ENCODE results near the gene GASK1A. TPM values are rescaled to one million over a fixed set of nuclear protein-coding genes. Genes with fewer than 3 reads are reported as not detected.
A peak's percentile ranks its signal among the peaks of the same experiment; 100 is the strongest.

GASK1A gene
- total RNA-seq, 1 donor from 2014 or later = 10.6 TPM

DNA sequence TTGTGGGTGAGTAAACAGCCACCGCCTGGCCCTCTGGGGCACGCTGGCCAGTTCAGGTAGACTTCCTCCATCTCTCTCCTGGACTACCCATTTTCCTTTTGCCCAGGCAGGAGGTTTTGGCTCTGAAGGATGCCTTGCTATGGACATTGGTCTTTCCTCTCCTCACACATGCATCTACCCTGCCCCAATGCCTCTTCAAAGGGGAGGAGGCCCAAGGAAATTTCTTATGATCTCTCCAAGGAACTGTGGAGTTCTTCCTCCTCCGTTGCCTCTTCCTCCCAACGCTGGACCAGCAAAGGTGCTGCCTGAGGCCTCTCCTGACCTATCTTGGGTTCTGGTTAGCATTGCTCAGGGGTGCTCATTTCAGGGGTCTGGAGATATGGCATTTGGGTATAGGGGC is 93.2 kb downstream of the GASK1A start:
- no peaks in the 10 kb centered on the region for H3K9me3 ChIP-seq
- no peaks in the 10 kb centered on the region for H3K27me3 ChIP-seq
- intact Hi-C loops (cut with DNase I) = loop anchor here (2.0 kb wide), 1 partner anchor 16 kb away; no protein-coding TSS in a partner anchor
- peak; percentile 65 to 67 for DNase-seq (ENCODE audit: extremely low spot score in 2 of 2)
- no peaks in the 10 kb centered on the region for H3K36me3 ChIP-seq
- TF ChIP-seq, protein P1, sequence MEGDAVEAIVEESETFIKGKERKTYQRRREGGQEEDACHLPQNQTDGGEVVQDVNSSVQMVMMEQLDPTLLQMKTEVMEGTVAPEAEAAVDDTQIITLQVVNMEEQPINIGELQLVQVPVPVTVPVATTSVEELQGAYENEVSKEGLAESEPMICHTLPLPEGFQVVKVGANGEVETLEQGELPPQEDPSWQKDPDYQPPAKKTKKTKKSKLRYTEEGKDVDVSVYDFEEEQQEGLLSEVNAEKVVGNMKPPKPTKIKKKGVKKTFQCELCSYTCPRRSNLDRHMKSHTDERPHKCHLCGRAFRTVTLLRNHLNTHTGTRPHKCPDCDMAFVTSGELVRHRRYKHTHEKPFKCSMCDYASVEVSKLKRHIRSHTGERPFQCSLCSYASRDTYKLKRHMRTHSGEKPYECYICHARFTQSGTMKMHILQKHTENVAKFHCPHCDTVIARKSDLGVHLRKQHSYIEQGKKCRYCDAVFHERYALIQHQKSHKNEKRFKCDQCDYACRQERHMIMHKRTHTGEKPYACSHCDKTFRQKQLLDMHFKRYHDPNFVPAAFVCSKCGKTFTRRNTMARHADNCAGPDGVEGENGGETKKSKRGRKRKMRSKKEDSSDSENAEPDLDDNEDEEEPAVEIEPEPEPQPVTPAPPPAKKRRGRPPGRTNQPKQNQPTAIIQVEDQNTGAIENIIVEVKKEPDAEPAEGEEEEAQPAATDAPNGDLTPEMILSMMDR (IDR thresholded peaks at IDR 0.05) = no peak
- TF ChIP-seq POLR2A (IDR thresholded peaks at IDR 0.05) (no peak), POLR2AphosphoS5 (IDR thresholded peaks at IDR 0.05; ENCODE audit: insufficient read depth in 1 of 2, low read depth in 1 of 2) (no peak)
- H3K27ac ChIP-seq = no peak overlapping the region
- no peaks in the 10 kb centered on the region for H3K4me1 ChIP-seq
- no peak overlapping the region for H3K4me3 ChIP-seq

DNA sequence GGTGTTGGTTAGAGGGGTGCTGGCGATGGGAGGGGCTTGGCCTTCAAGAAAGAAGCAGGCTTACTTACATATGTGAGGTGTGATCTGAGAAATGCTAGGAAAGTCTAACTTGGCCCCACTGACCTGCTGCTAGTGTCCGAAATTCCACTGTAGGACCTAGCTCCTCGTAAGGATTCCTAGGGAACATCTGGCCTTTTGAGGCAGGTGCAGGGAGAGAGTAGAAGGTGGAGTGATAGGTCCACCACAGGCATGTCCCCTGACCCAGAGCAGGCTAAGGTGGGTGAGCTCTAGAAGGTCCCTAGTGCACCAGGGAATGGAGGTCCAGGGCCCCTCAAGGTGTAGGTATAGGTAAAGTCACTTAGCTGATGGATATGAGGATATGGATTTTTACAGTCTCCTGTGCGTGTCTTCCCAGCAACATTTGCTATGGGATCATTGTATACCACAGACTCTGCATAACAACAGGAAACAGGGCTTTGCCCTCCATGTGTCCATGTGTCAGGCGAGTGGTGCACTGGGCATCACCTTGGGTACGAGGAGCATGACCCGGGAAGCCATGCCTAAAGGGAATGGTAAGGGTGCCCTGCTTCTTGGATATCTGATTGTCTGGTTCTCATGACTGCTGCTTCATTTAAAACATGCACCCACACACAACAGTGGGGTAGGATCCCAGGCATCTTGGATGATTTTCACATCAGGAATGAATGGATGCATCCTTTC is 94.2 kb downstream of the GASK1A start:
- Histone ChIP-seq H3K36me3 (no peaks in the 10 kb centered on the region), H3K9me3 (no peaks in the 10 kb centered on the region), H3K27ac (no peak overlapping the region), H3K27me3 (no peaks in the 10 kb centered on the region), H3K4me3 (no peak overlapping the region), H3K4me1 (no peaks in the 10 kb centered on the region)
- peak; percentile 74 to 82 for DNase-seq (ENCODE audit: extremely low spot score in 2 of 2)
- TF ChIP-seq, protein P1 (IDR thresholded peaks at IDR 0.05) = no peak
- TF ChIP-seq POLR2AphosphoS5 (IDR thresholded peaks at IDR 0.05; ENCODE audit: insufficient read depth in 1 of 2, low read depth in 1 of 2) (no peak), POLR2A (IDR thresholded peaks at IDR 0.05) (no peak)
- intact Hi-C loops (cut with DNase I) = loop anchor here (2.0 kb wide), 1 partner anchor 16 kb away; no protein-coding TSS in a partner anchor

DNA sequence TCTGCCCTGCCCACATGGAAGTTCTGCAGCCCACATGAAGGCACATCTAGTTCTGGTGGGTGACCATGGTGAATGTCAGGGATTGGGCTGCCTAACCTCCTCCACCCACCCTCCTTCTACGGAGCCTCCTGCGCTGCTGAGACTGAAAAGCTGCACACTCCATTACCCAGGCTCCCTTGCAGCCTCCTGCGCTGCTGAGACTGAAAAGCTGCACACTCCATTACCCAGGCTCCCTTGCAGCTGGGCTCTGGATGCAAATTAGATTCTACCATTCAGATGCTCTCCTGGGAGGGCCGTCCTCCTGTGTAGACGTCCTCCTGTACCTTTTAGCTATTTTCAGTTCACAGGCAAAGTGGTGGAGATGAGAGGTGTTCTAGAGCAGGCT is 94.7 kb downstream of the GASK1A start:
- Histone ChIP-seq H3K4me3 (no peak overlapping the region), H3K27ac (no peak overlapping the region), H3K27me3 (no peaks in the 10 kb centered on the region), H3K36me3 (no peaks in the 10 kb centered on the region), H3K9me3 (no peaks in the 10 kb centered on the region), H3K4me1 (no peaks in the 10 kb centered on the region)
- DNase-seq (ENCODE audit: extremely low spot score in 2 of 2) = peak in 1 of 2 donors; percentile 76
- TF ChIP-seq POLR2A (IDR thresholded peaks at IDR 0.05) (no peak), POLR2AphosphoS5 (IDR thresholded peaks at IDR 0.05; ENCODE audit: insufficient read depth in 1 of 2, low read depth in 1 of 2) (no peak)
- TF ChIP-seq, protein P1 (IDR thresholded peaks at IDR 0.05) = no peak
- intact Hi-C loops (cut with DNase I) = loop anchor here (2.0 kb wide), 1 partner anchor 17 kb away; no protein-coding TSS in a partner anchor

DNA sequence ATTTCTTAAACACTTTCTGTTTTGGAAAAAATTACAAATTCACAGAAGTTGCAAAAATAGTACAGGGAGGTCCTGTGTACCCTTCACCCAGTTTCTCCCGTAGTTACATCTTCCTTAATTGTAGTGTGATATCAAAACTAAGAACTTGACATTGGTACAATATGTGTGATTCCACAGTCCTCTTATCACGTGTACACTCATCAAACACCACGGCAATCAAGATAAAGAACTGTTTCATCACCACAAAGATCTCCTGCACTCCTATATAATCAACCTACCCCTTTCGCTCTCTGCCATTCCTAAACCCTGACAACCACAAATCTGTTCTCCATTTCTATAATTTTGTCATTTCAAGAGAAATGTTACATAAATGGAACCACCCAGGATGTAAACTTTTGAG is 95.4 kb downstream of the GASK1A start:
- DNase-seq (ENCODE audit: extremely low spot score in 2 of 2) = no peak
- Histone ChIP-seq H3K4me1 (no peaks in the 10 kb centered on the region), H3K4me3 (no peak overlapping the region), H3K9me3 (no peaks in the 10 kb centered on the region), H3K27me3 (no peaks in the 10 kb centered on the region), H3K36me3 (peaks cover 0 to 3% of the 10 kb centered on the region in 2 donors), H3K27ac (no peak overlapping the region)
- TF ChIP-seq POLR2AphosphoS5 (IDR thresholded peaks at IDR 0.05; ENCODE audit: insufficient read depth in 1 of 2, low read depth in 1 of 2) = no peak
- TF ChIP-seq POLR2A (IDR thresholded peaks at IDR 0.05) = no peak
- TF ChIP-seq, protein P1 (IDR thresholded peaks at IDR 0.05) = no peak
- intact Hi-C loops (cut with DNase I) = no loop called here

Data from vagina (tissue), 2 donors.